ENCODE data around the gene WASF3. TPM values are rescaled to one million over a fixed set of nuclear protein-coding genes. Genes with fewer than 3 reads are reported as not detected.
"Not testable (repeated sequence)": the region's sequence is repeated elsewhere in the genome, so short reads cannot be mapped to it uniquely, and the experiment has no call there.

The WASF3 gene
- total and polyA plus RNA-seq, 3 donors from 2014 or later, result 27.3 to 36.2 (median 30.8) TPM

DNA sequence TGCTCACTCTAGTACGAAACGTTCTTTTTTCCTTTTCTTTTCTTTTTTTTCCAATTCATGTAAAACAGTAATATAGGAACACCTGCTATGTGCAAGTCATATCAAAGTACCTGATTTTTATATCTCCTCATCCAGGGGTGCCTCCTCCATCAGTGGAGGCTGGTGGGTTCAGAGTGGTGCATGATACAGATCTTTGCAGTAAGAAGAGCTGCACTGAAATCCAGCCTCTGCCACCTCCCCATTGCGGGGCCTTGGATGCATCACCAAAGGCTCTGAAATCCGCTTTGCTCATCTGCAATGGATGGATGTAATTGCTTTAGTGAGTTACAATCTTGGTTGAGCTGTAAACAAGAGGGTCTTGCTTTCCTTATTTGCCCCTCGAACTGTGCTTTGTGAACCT lies 164.8 kb downstream of the WASF3 start:
- TF ChIP-seq POLR2A (IDR thresholded peaks at IDR 0.05), result no peak
- TF ChIP-seq, protein P1, sequence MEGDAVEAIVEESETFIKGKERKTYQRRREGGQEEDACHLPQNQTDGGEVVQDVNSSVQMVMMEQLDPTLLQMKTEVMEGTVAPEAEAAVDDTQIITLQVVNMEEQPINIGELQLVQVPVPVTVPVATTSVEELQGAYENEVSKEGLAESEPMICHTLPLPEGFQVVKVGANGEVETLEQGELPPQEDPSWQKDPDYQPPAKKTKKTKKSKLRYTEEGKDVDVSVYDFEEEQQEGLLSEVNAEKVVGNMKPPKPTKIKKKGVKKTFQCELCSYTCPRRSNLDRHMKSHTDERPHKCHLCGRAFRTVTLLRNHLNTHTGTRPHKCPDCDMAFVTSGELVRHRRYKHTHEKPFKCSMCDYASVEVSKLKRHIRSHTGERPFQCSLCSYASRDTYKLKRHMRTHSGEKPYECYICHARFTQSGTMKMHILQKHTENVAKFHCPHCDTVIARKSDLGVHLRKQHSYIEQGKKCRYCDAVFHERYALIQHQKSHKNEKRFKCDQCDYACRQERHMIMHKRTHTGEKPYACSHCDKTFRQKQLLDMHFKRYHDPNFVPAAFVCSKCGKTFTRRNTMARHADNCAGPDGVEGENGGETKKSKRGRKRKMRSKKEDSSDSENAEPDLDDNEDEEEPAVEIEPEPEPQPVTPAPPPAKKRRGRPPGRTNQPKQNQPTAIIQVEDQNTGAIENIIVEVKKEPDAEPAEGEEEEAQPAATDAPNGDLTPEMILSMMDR (IDR thresholded peaks at IDR 0.05), result no peak
- H3K36me3 ChIP-seq (ENCODE audit: low read depth, missing control alignments), result no peaks in the 10 kb centered on the region
- no peaks in the 10 kb centered on the region for H3K9me3 ChIP-seq
- H3K27ac ChIP-seq, result no peak overlapping the region
- WGBS, 2 donors, result 54 to 66% methylated on average over 5 of the region's 5 CpGs
- no peaks in the 10 kb centered on the region for H3K4me1 ChIP-seq
- H3K4me3 ChIP-seq, result no peak overlapping the region
- no peaks in the 10 kb centered on the region for H3K27me3 ChIP-seq
- no peak for DNase-seq
- intact Hi-C loops (cut with DNase I; ENCODE audit: low total_unique reads), result no loop called here

DNA sequence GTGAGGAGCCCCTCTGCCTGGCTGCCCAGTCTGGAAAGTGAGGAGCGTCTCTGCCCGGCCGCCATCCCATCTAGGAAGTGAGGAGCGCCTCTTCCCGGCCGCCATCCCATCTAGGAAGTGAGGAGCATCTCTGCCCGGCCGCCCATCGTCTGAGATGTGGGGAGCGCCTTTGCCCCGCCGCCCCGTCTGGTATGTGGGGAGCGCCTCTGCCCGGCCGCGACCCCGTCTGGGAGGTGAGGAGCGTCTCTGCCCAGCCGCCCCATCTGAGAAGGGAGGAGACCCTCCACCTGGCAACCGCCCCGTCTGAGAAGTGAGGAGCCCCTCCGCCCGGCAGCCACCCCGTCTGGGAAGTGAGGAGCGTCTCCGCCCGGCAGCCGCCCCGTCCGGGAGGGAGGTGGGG lies 166.1 kb downstream of the WASF3 start:
- intact Hi-C loops (cut with DNase I; ENCODE audit: low total_unique reads); H3K27ac ChIP-seq; H3K36me3 ChIP-seq (ENCODE audit: low read depth, missing control alignments); DNase-seq; H3K4me1 ChIP-seq; H3K27me3 ChIP-seq; H3K4me3 ChIP-seq; H3K9me3 ChIP-seq: not testable (repeated sequence)
- WGBS, 2 donors, result no CpG with 5 or more reads among the region's 31 CpGs

DNA sequence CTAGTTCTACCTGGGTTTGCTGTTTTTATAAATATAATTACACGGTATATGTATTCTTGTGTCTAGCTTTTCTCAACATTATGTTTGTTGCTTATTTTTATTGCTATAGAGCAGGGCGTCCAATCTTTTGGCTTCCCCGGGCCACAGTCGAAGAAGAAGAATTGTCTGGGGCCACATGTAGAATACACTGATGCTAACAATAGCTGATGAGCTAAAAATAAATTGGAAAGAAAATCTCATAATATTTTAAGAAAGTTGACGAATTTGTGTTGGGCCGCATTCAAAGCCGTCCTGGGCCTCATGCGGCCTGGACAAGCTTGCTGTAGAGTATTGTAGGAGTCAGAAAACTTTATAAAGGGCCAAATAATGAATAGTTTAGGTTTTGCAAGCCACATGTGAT lies 169.2 kb downstream of the WASF3 start:
- TF ChIP-seq POLR2A (IDR thresholded peaks at IDR 0.05), result no peak
- TF ChIP-seq, protein P1 (IDR thresholded peaks at IDR 0.05), result no peak
- H3K4me3 ChIP-seq, result no peak overlapping the region
- H3K27me3 ChIP-seq, result no peaks in the 10 kb centered on the region
- no peaks in the 10 kb centered on the region for H3K9me3 ChIP-seq
- no peak overlapping the region for H3K27ac ChIP-seq
- no peaks in the 10 kb centered on the region for H3K4me1 ChIP-seq
- no peak for DNase-seq
- intact Hi-C loops (cut with DNase I; ENCODE audit: low total_unique reads), result no loop called here
- H3K36me3 ChIP-seq (ENCODE audit: low read depth, missing control alignments), result no peaks in the 10 kb centered on the region
- WGBS, 2 donors, result 92% methylated on average over 8 of the region's 8 CpGs

DNA sequence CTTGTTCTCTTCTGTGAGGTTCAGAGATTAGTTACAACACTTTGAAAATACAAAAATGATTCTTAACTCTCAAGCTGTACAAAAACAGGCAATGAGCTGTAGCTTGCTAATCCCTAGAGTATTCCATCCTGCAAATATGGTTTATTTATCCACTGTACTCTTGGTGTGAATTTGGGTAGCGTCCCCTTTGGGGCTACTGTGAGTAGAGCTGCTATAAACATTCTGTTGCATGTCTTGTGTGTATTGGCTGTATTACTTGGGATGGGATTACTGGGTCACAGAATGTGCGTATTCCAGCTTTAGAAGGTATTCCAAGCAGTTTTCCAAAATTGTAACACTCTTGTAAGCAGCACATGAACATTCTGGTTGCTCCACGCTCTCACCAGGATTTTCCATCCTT lies 169.6 kb downstream of the WASF3 start:
- intact Hi-C loops (cut with DNase I; ENCODE audit: low total_unique reads), result no loop called here
- DNase-seq, result no peak
- H3K36me3 ChIP-seq (ENCODE audit: low read depth, missing control alignments), result no peaks in the 10 kb centered on the region
- TF ChIP-seq, protein P1 (IDR thresholded peaks at IDR 0.05), result no peak
- no peak for TF ChIP-seq POLR2A (IDR thresholded peaks at IDR 0.05)
- no peak overlapping the region for H3K4me3 ChIP-seq
- no peak overlapping the region for H3K27ac ChIP-seq
- no peaks in the 10 kb centered on the region for H3K27me3 ChIP-seq
- no peaks in the 10 kb centered on the region for H3K9me3 ChIP-seq
- no peaks in the 10 kb centered on the region for H3K4me1 ChIP-seq
- WGBS, 2 donors, result 84 to 87% methylated on average over 3 of the region's 3 CpGs

DNA sequence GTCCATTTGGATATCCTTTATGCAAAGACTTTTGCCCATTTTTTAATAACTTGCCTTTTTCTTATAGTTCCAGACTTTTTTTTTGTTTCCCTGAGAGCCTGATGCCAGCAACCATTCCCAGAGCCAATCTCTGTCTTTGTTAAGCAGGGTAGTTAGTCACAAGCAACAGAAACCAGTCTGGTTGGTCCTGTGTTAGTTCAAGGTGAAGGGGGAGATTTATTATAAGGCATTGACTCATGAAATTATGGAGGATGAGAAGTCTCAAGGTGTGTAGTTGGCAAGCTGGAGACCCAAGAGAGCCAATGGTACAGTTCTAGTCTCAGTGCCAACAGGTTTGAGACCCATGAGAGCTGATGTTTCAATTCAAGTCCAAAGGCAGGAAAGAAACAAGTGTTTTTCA lies 170.2 kb downstream of the WASF3 start:
- TF ChIP-seq, protein P1 (IDR thresholded peaks at IDR 0.05), result no peak
- TF ChIP-seq POLR2A (IDR thresholded peaks at IDR 0.05), result no peak
- no peak overlapping the region for H3K4me3 ChIP-seq
- H3K27me3 ChIP-seq, result no peaks in the 10 kb centered on the region
- intact Hi-C loops (cut with DNase I; ENCODE audit: low total_unique reads), result no loop called here
- no peaks in the 10 kb centered on the region for H3K4me1 ChIP-seq
- DNase-seq, result no peak
- no peak overlapping the region for H3K27ac ChIP-seq
- H3K36me3 ChIP-seq (ENCODE audit: low read depth, missing control alignments), result no peaks in the 10 kb centered on the region
- H3K9me3 ChIP-seq, result no peaks in the 10 kb centered on the region
